Sigmoid colon (tissue), 4 donors: Measurements from ENCODE around the gene RARS2.

Experiments
- CTCF ChIP-seq, 4 experiments: fragments of 450-650 bp in 3 of 4; fragments of 200-600 bp in 1 of 4; IDR thresholded peaks; one replicate each; pipeline ENCODE4 v1.5.1; 2016 to 2019; ENCODE audit warnings: antibody characterized with exemption in 4 of 4, mild to moderate bottlenecking in 3 of 4, moderate library complexity in 2 of 4
- EP300 ChIP-seq, 4 donors: sonication (generic); formaldehyde crosslinking; IDR thresholded peaks; one replicate each; pipeline ENCODE4 v1.6.1; 2017; ENCODE audit warnings: antibody characterized with exemption in 4 of 4
- POLR2A ChIP-seq, 2 donors: fragments of 450-650 bp; IDR thresholded peaks; one replicate each; pipeline ENCODE4 v1.6.1; 2016; ENCODE audit warnings: antibody characterized with exemption in 2 of 2, mild to moderate bottlenecking in 2 of 2, moderate library complexity in 2 of 2

GRCh38 chr6:87483929-87484328, 105.9 kb downstream of the RARS2 start:
- TF ChIP-seq EP300 (IDR thresholded peaks at IDR 0.05), result no peak
- no peak for TF ChIP-seq CTCF (IDR thresholded peaks at IDR 0.05)
- TF ChIP-seq POLR2A (IDR thresholded peaks at IDR 0.05), result no peak
